Epithelial cell of esophagus (primary cell): ENCODE results near the gene CCL26.
"Not testable (repeated sequence)": the region's sequence is repeated elsewhere in the genome, so short reads cannot be mapped to it uniquely, and the experiment has no call there.

Experiments
- DNase-seq: peaks from one replicate; pipeline ENCODE4 v3.0.0; 2010; ENCODE audit warnings: low read depth
- H3K4me3 ChIP-seq: 2 replicates; pipeline ENCODE4 v1.5.1; 2011; ENCODE audit warnings: mild to moderate bottlenecking, low read length, control low read depth
- TF ChIP-seq, protein P1 (sequence below): IDR thresholded peaks from 2 replicates; pipeline ENCODE4 v1.5.1; 2011; ENCODE audit warnings: low read depth, mild to moderate bottlenecking, low read length, control low read depth, inconsistent platforms; ENCODE audit not compliant: insufficient read depth; ENCODE audit errors: missing control alignments

Gene CCL26

DNA sequence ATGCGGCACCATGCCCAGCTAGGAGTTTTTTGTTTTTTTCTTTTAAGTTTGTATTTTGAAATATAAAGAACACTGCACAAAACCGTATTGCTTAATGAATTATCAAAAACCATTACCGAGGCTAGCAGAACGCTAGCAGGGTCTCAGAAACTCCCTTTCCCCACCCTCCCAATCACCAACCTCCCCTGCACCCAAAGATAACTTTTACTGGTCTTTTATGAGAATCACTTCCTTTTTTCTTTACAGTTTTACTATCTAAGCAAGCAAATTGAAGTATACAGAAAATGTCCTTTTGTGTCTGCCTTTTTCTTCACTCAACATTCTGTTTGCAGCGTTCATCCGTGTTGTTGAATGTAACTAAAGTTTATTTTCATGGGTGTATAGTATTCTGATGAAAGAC, 46.7 kb downstream of the CCL26 start:
- TF ChIP-seq, protein P1, sequence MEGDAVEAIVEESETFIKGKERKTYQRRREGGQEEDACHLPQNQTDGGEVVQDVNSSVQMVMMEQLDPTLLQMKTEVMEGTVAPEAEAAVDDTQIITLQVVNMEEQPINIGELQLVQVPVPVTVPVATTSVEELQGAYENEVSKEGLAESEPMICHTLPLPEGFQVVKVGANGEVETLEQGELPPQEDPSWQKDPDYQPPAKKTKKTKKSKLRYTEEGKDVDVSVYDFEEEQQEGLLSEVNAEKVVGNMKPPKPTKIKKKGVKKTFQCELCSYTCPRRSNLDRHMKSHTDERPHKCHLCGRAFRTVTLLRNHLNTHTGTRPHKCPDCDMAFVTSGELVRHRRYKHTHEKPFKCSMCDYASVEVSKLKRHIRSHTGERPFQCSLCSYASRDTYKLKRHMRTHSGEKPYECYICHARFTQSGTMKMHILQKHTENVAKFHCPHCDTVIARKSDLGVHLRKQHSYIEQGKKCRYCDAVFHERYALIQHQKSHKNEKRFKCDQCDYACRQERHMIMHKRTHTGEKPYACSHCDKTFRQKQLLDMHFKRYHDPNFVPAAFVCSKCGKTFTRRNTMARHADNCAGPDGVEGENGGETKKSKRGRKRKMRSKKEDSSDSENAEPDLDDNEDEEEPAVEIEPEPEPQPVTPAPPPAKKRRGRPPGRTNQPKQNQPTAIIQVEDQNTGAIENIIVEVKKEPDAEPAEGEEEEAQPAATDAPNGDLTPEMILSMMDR, result no peak
- no peak for DNase-seq
- no peak overlapping the region for H3K4me3 ChIP-seq

DNA sequence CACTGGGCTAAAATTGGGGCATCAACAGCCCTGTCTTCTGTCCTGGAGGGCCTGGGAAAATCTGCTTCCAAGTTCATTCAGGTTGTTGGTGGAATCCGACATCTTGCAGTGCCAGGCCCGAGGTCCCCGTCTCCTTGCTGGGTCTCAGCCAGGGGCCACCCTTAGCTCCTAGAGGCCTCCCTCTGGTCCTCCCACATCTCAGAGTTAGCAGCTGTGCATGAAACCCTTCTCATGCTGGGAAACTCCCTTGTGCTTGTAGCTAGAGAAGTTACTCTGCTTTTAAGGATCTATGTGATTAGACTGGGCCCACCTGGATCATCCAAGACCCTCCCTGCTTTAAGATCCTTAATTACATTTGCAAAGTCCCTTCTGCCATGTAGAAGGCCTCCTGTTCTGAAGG, 48.6 kb downstream of the CCL26 start:
- TF ChIP-seq, protein P1, result no peak
- DNase-seq, result no peak
- no peak overlapping the region for H3K4me3 ChIP-seq

DNA sequence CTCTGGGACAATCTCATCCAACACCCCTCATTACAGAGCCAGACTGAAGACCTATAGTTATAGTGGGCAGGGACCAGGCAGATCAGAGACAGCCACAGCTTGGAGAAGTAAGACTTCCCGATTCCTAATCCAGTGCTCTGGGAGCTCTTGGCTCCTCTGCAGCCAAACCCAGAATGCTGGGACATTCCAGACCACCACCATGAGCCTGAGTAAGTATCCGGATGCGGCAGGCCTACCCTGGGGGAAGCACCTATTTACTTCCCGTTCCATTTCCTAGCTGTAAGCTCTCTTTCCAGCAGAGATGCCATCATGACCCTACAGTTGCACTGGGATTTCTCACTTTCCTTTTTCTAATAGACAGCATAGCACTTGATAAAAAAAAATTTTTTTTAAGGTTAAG, 49.6 kb downstream of the CCL26 start:
- DNase-seq, result no peak
- no peak overlapping the region for H3K4me3 ChIP-seq
- TF ChIP-seq, protein P1, result no peak

GRCh38 chr7:75721922-75722321, 50.1 kb downstream of the CCL26 start:
- DNase-seq, H3K4me3 ChIP-seq: not testable (repeated sequence)

DNA sequence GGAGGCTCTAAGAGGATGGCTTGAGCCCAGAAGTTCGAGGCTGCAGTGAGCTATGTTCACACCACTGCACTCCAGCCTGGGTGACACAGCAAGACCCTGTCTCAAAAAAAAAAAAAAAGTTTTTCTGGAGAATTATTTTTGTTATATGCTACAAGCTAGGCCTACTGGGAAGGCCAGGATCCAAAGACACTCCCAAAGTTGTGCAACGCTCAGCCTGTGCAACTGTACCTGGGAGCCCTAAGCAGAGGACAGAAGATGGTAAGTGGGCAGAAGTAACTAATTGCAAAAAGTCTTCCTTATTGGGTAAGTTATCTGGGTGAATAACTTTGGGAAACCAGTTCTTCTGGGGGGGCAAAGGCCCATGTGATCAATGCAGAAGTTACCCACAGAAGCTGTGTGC, 50.6 kb downstream of the CCL26 start:
- H3K4me3 ChIP-seq, result no peak overlapping the region
- no peak for DNase-seq
- TF ChIP-seq, protein P1, result no peak

DNA sequence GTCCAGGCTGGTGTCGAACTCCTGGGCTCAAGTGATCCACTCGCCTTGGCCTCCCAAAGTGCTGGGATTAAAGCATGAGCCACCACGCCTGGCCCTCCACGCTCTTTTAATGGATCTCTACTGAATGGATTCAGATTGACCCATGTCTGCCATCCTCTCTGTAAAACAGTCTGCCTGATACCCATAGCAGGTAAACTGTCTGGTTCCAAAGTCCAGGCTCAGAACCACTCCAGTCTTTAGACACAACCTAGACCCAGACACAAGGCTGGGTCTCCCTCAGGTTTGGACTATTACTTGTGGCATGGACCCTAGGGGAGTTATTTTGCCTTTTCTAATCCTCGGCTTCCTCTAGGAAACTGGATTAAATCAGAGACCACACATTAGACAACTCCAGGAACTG, 52.4 kb downstream of the CCL26 start:
- TF ChIP-seq, protein P1, result no peak
- DNase-seq, result no peak
- H3K4me3 ChIP-seq, result no peak overlapping the region
